ENCODE results near the gene RBP4.

DNA sequence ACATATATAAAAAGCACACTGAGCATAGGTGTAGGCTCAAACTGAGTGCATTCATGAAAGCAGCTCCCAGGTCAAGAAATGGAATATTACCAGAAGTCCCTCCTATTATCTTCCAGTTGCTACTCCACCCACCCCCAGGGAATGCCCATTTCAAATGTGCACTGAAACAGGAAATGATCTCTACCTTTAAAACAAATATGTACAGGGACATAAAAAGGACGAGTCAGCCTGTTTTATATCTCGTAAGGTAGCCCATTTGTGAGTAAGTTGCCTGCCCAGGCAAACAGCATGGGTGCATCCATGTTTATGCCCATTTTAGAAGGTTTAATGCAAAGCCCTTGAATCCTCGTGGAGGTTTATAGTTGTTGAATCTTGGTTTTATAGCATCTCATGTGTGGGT lies 24.1 kb downstream of the RBP4 start:
- TF ChIP-seq, protein P1, sequence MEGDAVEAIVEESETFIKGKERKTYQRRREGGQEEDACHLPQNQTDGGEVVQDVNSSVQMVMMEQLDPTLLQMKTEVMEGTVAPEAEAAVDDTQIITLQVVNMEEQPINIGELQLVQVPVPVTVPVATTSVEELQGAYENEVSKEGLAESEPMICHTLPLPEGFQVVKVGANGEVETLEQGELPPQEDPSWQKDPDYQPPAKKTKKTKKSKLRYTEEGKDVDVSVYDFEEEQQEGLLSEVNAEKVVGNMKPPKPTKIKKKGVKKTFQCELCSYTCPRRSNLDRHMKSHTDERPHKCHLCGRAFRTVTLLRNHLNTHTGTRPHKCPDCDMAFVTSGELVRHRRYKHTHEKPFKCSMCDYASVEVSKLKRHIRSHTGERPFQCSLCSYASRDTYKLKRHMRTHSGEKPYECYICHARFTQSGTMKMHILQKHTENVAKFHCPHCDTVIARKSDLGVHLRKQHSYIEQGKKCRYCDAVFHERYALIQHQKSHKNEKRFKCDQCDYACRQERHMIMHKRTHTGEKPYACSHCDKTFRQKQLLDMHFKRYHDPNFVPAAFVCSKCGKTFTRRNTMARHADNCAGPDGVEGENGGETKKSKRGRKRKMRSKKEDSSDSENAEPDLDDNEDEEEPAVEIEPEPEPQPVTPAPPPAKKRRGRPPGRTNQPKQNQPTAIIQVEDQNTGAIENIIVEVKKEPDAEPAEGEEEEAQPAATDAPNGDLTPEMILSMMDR (IDR thresholded peaks at IDR 0.05 in 2 of 3, conservative IDR thresholded peaks at IDR 0.05 in 1 of 3; ENCODE audit: control insufficient read depth in 2 of 3, extremely low read depth in 1 of 3, insufficient read depth in 1 of 3, low read depth in 3 of 3, low read length in 3 of 3), result no peak
- no peak for TF ChIP-seq ZNF622 (IDR thresholded peaks at IDR 0.05)
- TF ChIP-seq BHLHE40 (IDR thresholded peaks at IDR 0.05; ENCODE audit: borderline replicate concordance in 1 of 2, low read depth in 2 of 2, low read length in 1 of 2), result no peak
- TF ChIP-seq POLR2AphosphoS2 (IDR thresholded peaks at IDR 0.05; ENCODE audit: low read depth, low read length), result no peak
- no peak for TF ChIP-seq MYC (IDR thresholded peaks at IDR 0.05; ENCODE audit: insufficient read depth, insufficient read length, insufficient replicate concordance, low read length, severe bottlenecking)
- no peak for TF ChIP-seq EZH2 (IDR thresholded peaks at IDR 0.05; ENCODE audit: borderline replicate concordance, control insufficient read depth, low read depth, low read length)
- no peak for TF ChIP-seq CHD1 (IDR thresholded peaks at IDR 0.05; ENCODE audit: low read depth, low read length)
- TF ChIP-seq, protein P2, sequence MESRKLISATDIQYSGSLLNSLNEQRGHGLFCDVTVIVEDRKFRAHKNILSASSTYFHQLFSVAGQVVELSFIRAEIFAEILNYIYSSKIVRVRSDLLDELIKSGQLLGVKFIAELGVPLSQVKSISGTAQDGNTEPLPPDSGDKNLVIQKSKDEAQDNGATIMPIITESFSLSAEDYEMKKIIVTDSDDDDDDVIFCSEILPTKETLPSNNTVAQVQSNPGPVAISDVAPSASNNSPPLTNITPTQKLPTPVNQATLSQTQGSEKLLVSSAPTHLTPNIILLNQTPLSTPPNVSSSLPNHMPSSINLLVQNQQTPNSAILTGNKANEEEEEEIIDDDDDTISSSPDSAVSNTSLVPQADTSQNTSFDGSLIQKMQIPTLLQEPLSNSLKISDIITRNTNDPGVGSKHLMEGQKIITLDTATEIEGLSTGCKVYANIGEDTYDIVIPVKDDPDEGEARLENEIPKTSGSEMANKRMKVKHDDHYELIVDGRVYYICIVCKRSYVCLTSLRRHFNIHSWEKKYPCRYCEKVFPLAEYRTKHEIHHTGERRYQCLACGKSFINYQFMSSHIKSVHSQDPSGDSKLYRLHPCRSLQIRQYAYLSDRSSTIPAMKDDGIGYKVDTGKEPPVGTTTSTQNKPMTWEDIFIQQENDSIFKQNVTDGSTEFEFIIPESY (IDR thresholded peaks at IDR 0.05), result no peak
- TF ChIP-seq ZNF274 (IDR thresholded peaks at IDR 0.05; ENCODE audit: insufficient read depth, insufficient read length), result no peak
